ENCODE data around the gene TAS2R13.

The TAS2R13 gene

DNA sequence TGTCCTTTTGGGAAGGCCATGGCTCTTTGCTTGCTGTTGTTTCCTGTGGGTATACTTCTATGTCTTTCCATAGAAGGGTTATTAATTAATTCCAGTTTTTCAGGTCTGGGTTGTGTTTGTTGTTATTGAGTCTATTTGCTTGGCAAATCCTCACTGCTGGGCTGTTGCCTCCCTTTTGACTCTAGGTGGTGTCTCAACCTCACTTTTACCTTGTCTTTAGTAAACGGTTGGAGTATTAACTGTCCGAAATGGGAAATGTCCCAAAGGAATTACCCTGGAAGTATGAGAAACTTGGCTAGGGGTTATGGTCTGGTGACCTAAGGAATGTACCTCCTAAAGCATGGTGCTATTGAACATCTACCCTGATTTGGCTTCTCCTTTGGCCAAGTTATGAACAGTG lies 42.0 kb downstream of the TAS2R13 start:
- DNase-seq: no peak

DNA sequence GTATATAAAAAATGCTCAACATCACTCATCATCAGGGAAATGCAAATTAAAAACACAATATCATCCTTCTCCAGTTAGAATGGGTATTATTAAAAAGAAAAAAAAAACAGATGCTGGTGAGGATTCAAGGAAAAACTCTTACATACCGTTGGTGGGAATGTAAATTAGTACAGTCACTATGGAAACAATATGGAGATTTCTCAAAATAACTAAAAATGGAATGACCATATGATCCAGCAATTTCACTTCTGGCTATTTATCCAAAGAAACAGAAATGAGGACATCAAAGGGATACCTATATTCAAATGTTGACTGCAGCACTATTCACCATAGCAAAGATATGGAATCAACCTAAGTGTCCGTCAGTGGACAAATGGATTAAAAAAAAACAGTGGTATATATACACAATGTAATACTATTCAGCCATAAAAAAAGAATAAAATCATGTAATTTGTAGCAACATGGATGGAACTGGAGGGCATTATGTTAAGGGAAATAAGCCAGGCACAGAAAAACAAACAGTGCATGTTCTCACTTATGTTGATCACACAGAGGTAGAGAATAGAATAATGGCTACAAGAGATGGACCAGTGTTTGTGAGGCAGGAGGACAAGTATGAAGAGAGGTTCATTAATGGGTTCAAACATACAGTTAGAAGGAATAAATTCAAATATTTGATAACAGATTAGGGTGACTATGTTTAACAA lies 45.7 kb downstream of the TAS2R13 start:
- no peak for DNase-seq

DNA sequence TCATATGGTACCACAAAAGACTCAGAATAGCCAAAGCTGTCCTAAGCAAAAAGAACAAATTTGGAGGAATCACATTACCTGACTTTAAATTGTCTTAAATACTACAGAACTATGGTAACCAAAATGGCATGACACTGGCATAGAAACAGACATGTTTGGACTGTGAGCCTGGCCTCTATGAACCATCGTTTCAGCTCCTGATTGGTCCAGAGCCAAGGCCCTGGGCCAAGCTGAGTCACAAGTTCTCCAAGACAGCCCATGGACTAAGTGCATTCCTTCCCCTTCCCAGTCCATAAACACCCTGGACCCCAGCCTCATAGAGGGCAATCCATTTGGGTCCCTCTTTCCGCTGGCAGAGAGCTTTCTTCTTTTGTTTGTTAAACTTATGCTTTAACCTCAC lies 48.0 kb downstream of the TAS2R13 start:
- DNase-seq: no peak

Data from effector CD8-positive, alpha-beta T cell (primary cell).